ENCODE data around the gene SOWAHA. TPM values are rescaled to one million over a fixed set of nuclear protein-coding genes. Genes with fewer than 3 reads are reported as not detected.

The SOWAHA gene
- total and polyA plus RNA-seq, 2 of the 8 experiments (the other 6 are each of a cell fraction or from before 2014, with no cell fraction given): 0.09 to 0.11 TPM

DNA sequence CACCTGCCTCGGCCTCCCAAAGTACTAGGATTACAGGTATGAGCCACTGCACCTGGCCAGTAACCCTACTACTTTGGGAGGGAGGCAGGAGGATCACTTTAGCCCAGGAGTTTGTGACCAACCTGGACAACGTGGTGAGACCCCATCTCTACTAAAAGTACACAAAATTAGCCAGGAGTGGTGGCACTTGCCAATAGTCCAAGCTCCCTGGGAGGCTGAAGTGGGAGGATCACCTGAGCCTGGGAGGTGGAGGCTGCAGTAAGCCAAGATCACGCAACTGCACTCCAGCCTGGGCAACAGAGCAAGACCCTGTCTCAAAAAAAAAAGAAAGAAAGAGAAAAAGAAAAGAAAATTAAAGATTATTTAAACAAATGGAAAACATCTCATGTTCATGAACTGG lies 42.9 kb downstream of the SOWAHA start (continued):
- TF ChIP-seq KDM5A (IDR thresholded peaks at IDR 0.05; ENCODE audit: low read length) (no peak), YY1 (IDR thresholded peaks at IDR 0.05; ENCODE audit: low read depth, low read length) (no peak), GABPA (IDR thresholded peaks at IDR 0.05; ENCODE audit: borderline replicate concordance, insufficient read depth, low read length) (no peak), RNF2 (IDR thresholded peaks at IDR 0.05; ENCODE audit: borderline replicate concordance, low read depth, low read length, missing control alignments, poor library complexity, severe bottlenecking) (no peak), JUN (IDR thresholded peaks at IDR 0.05; ENCODE audit: low read depth, low read length) (no peak), TBP (IDR thresholded peaks at IDR 0.05; ENCODE audit: low read depth, low read length) (no peak), TAF7 (optimal IDR thresholded peaks at IDR 0.05; ENCODE audit: borderline replicate concordance, low read depth, low read length) (no peak)
